ENCODE measurements around the gene SEC14L1. TPM values are rescaled to one million over a fixed set of nuclear protein-coding genes. Genes with fewer than 3 reads are reported as not detected.

SEC14L1 gene
- total RNA-seq, 2 donors from 2014 or later = 89.0 to 105 TPM

GRCh38 chr17:77164483-77165091, 23.8 kb downstream of the SEC14L1 start:
- ATAC-seq (ENCODE audit: insufficient number of reproducible peaks, low FRiP score, low read depth) (no peak), DNase-seq (ENCODE audit: low spot score) (no peak)
- Histone ChIP-seq H3K4me1 (ENCODE audit: control insufficient read depth in 1 of 2, low read depth in 2 of 2) (peaks cover 27 to 53% of the 10 kb centered on the region in 2 donors), H3K27me3 (replicated peaks; ENCODE audit: insufficient read depth) (no peaks in the 10 kb centered on the region), H3K36me3 (no peaks in the 10 kb centered on the region), H3K9me3 (peaks cover 17% of the 10 kb centered on the region), H3K4me3 (no peak overlapping the region), H3K27ac (no peak overlapping the region)
- no peak for TF ChIP-seq CTCF (IDR thresholded peaks at IDR 0.05)

GRCh38 chr17:77165577-77165976, 24.8 kb downstream of the SEC14L1 start:
- no peak overlapping the region for H3K27ac ChIP-seq
- ATAC-seq (ENCODE audit: insufficient number of reproducible peaks, low FRiP score, low read depth) = no peak
- H3K9me3 ChIP-seq = peaks cover 17% of the 10 kb centered on the region
- DNase-seq (ENCODE audit: low spot score) = no peak
- H3K4me1 ChIP-seq (ENCODE audit: control insufficient read depth in 1 of 2, low read depth in 2 of 2) = peaks cover 17 to 43% of the 10 kb centered on the region in 2 donors
- H3K27me3 ChIP-seq (replicated peaks; ENCODE audit: insufficient read depth) = no peaks in the 10 kb centered on the region
- no peaks in the 10 kb centered on the region for H3K36me3 ChIP-seq
- no peak overlapping the region for H3K4me3 ChIP-seq
- TF ChIP-seq CTCF (IDR thresholded peaks at IDR 0.05) = no peak

GRCh38 chr17:77167472-77168306, 26.9 kb downstream of the SEC14L1 start:
- TF ChIP-seq CTCF (IDR thresholded peaks at IDR 0.05) = no peak
- H3K27me3 ChIP-seq (replicated peaks; ENCODE audit: insufficient read depth) = no peaks in the 10 kb centered on the region
- no peak overlapping the region for H3K27ac ChIP-seq
- no peaks in the 10 kb centered on the region for H3K36me3 ChIP-seq
- H3K4me3 ChIP-seq = no peak overlapping the region
- H3K4me1 ChIP-seq (ENCODE audit: control insufficient read depth in 1 of 2, low read depth in 2 of 2) = peaks cover 11 to 33% of the 10 kb centered on the region in 2 donors
- H3K9me3 ChIP-seq = peaks cover 17% of the 10 kb centered on the region
- ATAC-seq (ENCODE audit: insufficient number of reproducible peaks, low FRiP score, low read depth) (no peak), DNase-seq (ENCODE audit: low spot score) (no peak)

- no peak overlapping the region for H3K4me3 ChIP-seq
- peaks cover 16% of the 10 kb centered on the region for H3K9me3 ChIP-seq
- no peak for TF ChIP-seq CTCF (IDR thresholded peaks at IDR 0.05)
- no peaks in the 10 kb centered on the region for H3K27me3 ChIP-seq (replicated peaks; ENCODE audit: insufficient read depth)
- no peak overlapping the region for H3K27ac ChIP-seq
- ATAC-seq (ENCODE audit: insufficient number of reproducible peaks, low FRiP score, low read depth) (no peak), DNase-seq (ENCODE audit: low spot score) (no peak)
- peaks cover 5% of the 10 kb centered on the region for H3K36me3 ChIP-seq
- no peaks in the 10 kb centered on the region for H3K4me1 ChIP-seq (ENCODE audit: control insufficient read depth in 1 of 2, low read depth in 2 of 2)
Measured at GRCh38 chr17:77173104-77173503, 32.3 kb downstream of the SEC14L1 start.

DNA sequence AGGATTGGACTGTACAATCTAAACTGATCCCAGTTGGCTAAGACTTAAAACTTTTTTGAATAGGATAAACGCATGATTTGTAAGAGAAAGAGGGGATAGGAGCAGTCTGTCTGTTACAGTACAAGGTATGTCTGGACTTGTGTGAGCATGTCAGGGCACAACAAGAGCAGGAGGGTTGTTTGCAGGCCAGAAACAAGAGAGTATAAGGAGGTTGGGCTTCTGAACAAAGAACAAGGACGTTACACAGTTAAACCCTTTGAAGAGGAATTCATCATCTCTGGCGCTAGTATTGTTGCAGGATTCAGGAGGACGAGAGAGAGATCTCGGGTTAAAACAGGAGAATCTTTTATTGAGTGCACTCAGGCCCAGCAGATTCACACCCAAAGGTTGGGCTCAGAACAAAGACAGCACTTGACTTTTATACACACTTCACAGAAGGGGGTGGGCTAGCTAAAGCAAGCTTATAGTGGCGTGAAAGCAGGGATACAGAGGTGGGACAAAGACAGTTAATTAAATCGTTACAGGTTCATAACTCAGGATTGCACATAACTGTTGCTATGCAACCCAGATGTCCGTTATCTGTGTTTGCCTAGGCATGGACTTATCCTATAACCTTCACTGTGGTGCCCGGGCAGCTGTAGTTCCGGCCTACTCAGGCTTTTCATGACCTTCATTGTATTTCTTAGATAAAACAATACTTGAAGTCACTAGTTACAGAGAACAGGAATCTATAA, 34.3 kb downstream of the SEC14L1 start:
- H3K4me3 ChIP-seq = no peak overlapping the region
- no peak overlapping the region for H3K27ac ChIP-seq
- DNase-seq (ENCODE audit: low spot score) (no peak), ATAC-seq (ENCODE audit: insufficient number of reproducible peaks, low FRiP score, low read depth) (no peak)
- no peaks in the 10 kb centered on the region for H3K27me3 ChIP-seq (replicated peaks; ENCODE audit: insufficient read depth)
- peaks cover 16% of the 10 kb centered on the region for H3K9me3 ChIP-seq
- no peak for TF ChIP-seq CTCF (IDR thresholded peaks at IDR 0.05)
- H3K36me3 ChIP-seq = peaks cover 5% of the 10 kb centered on the region
- H3K4me1 ChIP-seq (ENCODE audit: control insufficient read depth in 1 of 2, low read depth in 2 of 2) = no peaks in the 10 kb centered on the region
